Calu3 (cell line): ENCODE measurements around the gene NT5C1B. TPM values are rescaled to one million over a fixed set of nuclear protein-coding genes. Genes with fewer than 3 reads are reported as not detected.
"Not testable (repeated sequence)": the region's sequence is repeated elsewhere in the genome, so short reads cannot be mapped to it uniquely, and the experiment has no call there.

Source experiments
- Bru-seq: library from RNA; stranded (reverse); fragments of 400-500 nt; gene quantifications from one replicate; lab custom pipeline; 2021; lab: Mats Ljungman, UMichigan
- BruChase-seq, 2 experiments: library from RNA; stranded (reverse); fragments of 400-500 nt; gene quantifications; one replicate each; lab custom pipeline; 2021; lab: Mats Ljungman, UMichigan
- BruUV-seq: library from RNA; stranded (reverse); fragments of 400-500 nt; replicated peaks from 2 replicates; lab custom pipeline; 2021; lab: Mats Ljungman, UMichigan
- CTCF ChIA-PET: fragments of 300-600 bp; sonication (Branson Sonifier 250); formaldehyde crosslinking; loops from one replicate; lab custom pipeline; 2022; ENCODE audit warnings: antibody characterized with exemption; lab: Charles Lee
- DNase-seq: peaks from one replicate; pipeline ENCODE4 v3.0.0; 2022
- H3K27ac Mint-ChIP-seq: one replicate; pipeline ENCODE4 v1.8.0; 2022; ENCODE audit warnings: mixed read lengths; ENCODE audit not compliant: unreplicated experiment
- H3K27me3 Mint-ChIP-seq: one replicate; pipeline ENCODE4 v1.8.0; 2022; ENCODE audit warnings: mixed read lengths; ENCODE audit not compliant: unreplicated experiment
- H3K36me3 Mint-ChIP-seq: one replicate; pipeline ENCODE4 v1.8.0; 2022; ENCODE audit warnings: mild to moderate bottlenecking, moderate library complexity, mixed read lengths; ENCODE audit not compliant: insufficient read depth, unreplicated experiment
- H3K4me1 Mint-ChIP-seq: one replicate; pipeline ENCODE4 v1.8.0; 2022; ENCODE audit warnings: mild to moderate bottlenecking, low read depth, mixed read lengths; ENCODE audit not compliant: unreplicated experiment
- H3K4me3 Mint-ChIP-seq: one replicate; pipeline ENCODE4 v1.8.0; 2022; ENCODE audit warnings: mild to moderate bottlenecking, low read depth, moderate library complexity, mixed read lengths; ENCODE audit not compliant: unreplicated experiment
- H3K9me3 Mint-ChIP-seq: one replicate; pipeline ENCODE4 v1.8.0; 2022; ENCODE audit warnings: low read depth, mixed read lengths; ENCODE audit not compliant: unreplicated experiment
- intact Hi-C: fragments of 100-400 bp; cut with micrococcal nuclease; formaldehyde crosslinking; loops from one replicate; pipeline ENCODE4 v1.10.0; 2022; ENCODE audit not compliant: unreplicated experiment
- long read RNA-seq: library from polyadenylated mRNA; stranded (forward); transcript quantifications from one replicate; pipeline ENCODE4 v2.0.0, GENCODE V29; 2022
- total RNA-seq: library from RNA; stranded (reverse); gene quantifications from 2 replicates; pipeline ENCODE4 v1.2.3, GENCODE V29; 2022
- TF ChIP-seq, protein P1 (sequence below): fragments of 200-600 bp; IDR thresholded peaks from one replicate; pipeline ENCODE4 v1.8.0; 2022; ENCODE audit warnings: antibody characterized with exemption; ENCODE audit not compliant: unreplicated experiment

The NT5C1B gene
- total RNA-seq (not detected in 2 replicates), Bru-seq, nascent RNA (not detected), BruChase-seq, experiment 1, labeled RNA remaining after a 6-hour chase (not detected), BruChase-seq, experiment 2, labeled RNA remaining after a 2-hour chase (not detected)
- long read RNA-seq = 0 reads

DNA sequence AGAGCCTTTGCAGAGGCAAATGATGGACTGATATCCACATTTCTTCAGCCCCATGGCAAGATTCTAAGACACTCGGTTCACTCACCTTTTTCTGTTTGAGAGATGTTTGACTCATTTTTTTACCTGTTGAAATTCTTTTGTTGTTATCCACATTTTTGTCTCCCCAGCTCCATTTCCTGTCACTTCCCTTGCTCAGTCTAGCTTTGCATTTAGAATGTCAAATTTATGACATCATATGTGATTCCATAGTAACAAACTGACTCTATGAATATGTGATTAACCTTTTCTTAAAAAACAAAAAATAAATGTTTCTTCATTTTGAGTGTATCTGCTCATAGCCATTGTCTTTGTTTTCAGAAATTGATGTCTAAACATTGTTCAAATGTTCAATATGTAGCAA is at the start of gene NT5C1B:
Gene NT5C1B, minus strand, starts transcription at position 216 of the 400 bp plus-strand sequence. Its CDS starts 101 bp downstream, at position 115.
- intact Hi-C loops = no loop called here
- no peaks in the 10 kb centered on the region for H3K4me1 Mint-ChIP-seq
- BruUV-seq = no TSS peak
- CTCF ChIA-PET = no interaction called here
- H3K4me3 Mint-ChIP-seq = no peak within 1 kb of the TSS
- peaks cover 2% of the 10 kb centered on the region for H3K9me3 Mint-ChIP-seq
- no peaks in the 10 kb centered on the region for H3K27me3 Mint-ChIP-seq
- H3K27ac Mint-ChIP-seq = no peak within 1 kb of the TSS
- no peak for DNase-seq
- TF ChIP-seq, protein P1, sequence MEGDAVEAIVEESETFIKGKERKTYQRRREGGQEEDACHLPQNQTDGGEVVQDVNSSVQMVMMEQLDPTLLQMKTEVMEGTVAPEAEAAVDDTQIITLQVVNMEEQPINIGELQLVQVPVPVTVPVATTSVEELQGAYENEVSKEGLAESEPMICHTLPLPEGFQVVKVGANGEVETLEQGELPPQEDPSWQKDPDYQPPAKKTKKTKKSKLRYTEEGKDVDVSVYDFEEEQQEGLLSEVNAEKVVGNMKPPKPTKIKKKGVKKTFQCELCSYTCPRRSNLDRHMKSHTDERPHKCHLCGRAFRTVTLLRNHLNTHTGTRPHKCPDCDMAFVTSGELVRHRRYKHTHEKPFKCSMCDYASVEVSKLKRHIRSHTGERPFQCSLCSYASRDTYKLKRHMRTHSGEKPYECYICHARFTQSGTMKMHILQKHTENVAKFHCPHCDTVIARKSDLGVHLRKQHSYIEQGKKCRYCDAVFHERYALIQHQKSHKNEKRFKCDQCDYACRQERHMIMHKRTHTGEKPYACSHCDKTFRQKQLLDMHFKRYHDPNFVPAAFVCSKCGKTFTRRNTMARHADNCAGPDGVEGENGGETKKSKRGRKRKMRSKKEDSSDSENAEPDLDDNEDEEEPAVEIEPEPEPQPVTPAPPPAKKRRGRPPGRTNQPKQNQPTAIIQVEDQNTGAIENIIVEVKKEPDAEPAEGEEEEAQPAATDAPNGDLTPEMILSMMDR = no peak
- no peaks in the 10 kb centered on the region for H3K36me3 Mint-ChIP-seq

- no peak for DNase-seq
- no peak overlapping the region for H3K4me3 Mint-ChIP-seq
- no TSS peak for BruUV-seq
- CTCF ChIA-PET = no interaction called here
- intact Hi-C loops = no loop called here
- no peaks in the 10 kb centered on the region for H3K27me3 Mint-ChIP-seq
- H3K9me3 Mint-ChIP-seq = peaks cover 23% of the 10 kb centered on the region
- no peak overlapping the region for H3K27ac Mint-ChIP-seq
- H3K36me3 Mint-ChIP-seq = no peaks in the 10 kb centered on the region
- TF ChIP-seq, protein P1 = no peak
- no peaks in the 10 kb centered on the region for H3K4me1 Mint-ChIP-seq
These were observed 47.8 kb upstream of the NT5C1B start for GRCh38 chr2:18637196-18637595.

DNA sequence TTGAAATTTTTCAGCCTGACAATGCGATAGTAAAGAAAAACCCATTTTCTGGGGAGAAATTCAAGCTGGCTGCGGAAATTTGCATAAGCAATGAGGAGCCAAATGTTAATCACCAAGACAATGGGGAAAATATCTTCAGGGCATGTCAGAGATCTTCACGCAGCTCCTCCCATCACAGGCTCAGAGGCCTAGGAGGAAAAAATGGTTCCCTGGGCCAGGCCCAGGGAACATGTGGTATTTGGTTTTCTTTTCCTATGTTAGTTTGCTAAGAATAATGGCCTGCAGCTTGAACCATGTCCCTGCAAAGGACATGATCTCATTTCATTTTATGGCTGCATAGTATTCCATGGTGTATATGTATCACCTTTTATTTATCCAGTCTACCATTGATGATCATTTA is 43.3 kb upstream of the NT5C1B start:
- H3K9me3 Mint-ChIP-seq = peaks cover 32% of the 10 kb centered on the region
- H3K27me3 Mint-ChIP-seq, CTCF ChIA-PET, H3K27ac Mint-ChIP-seq, BruUV-seq, H3K36me3 Mint-ChIP-seq, DNase-seq, H3K4me3 Mint-ChIP-seq, intact Hi-C loops, H3K4me1 Mint-ChIP-seq: not testable (repeated sequence)

DNA sequence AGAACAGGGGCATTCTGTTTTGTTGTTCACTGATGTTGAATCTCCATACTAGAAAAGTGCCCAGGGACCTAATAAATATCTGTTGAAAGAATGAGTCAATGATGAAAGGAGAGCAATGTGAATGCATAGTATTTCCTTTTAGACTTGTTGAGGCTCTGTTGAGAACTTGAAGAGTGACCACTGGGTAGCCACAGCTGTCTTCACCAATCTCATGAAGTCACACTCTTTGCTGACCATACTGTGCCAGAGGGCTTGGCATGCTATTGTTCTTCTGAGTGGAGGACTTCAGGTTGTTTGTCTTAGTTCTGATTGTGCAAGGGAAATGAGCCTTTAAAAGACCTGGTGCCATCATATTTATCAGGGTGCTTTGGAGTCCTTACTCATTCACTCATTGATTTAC is 41.6 kb upstream of the NT5C1B start:
- Mint-ChIP-seq H3K36me3 (no peaks in the 10 kb centered on the region), H3K27me3 (no peaks in the 10 kb centered on the region), H3K27ac (no peak overlapping the region), H3K4me3 (no peak overlapping the region), H3K4me1 (no peaks in the 10 kb centered on the region), H3K9me3 (peaks cover 20% of the 10 kb centered on the region)
- TF ChIP-seq, protein P1 = no peak
- CTCF ChIA-PET = no interaction called here
- intact Hi-C loops = no loop called here
- no TSS peak for BruUV-seq
- DNase-seq = no peak

- H3K4me1 Mint-ChIP-seq = no peaks in the 10 kb centered on the region
- BruUV-seq = no TSS peak
- no peaks in the 10 kb centered on the region for H3K36me3 Mint-ChIP-seq
- peaks cover 20% of the 10 kb centered on the region for H3K9me3 Mint-ChIP-seq
- no peak overlapping the region for H3K27ac Mint-ChIP-seq
- no peaks in the 10 kb centered on the region for H3K27me3 Mint-ChIP-seq
- CTCF ChIA-PET = no interaction called here
- H3K4me3 Mint-ChIP-seq = no peak overlapping the region
- no peak for DNase-seq
- TF ChIP-seq, protein P1 = no peak
- intact Hi-C loops = no loop called here
These were observed 41.2 kb upstream of the NT5C1B start for GRCh38 chr2:18630541-18630940.
